A673 (cell line): ENCODE results near the gene JAKMIP1. TPM values are rescaled to one million over a fixed set of nuclear protein-coding genes. Genes with fewer than 3 reads are reported as not detected.

Source experiments
- BruUV-seq: library from RNA; stranded (reverse); fragments of 400-500 nt; replicated peaks from 2 replicates; lab custom pipeline; 2021; lab: Mats Ljungman, UMichigan
- CTCF ChIA-PET: fragments of 300-600 bp; sonication (Branson Sonifier 250); formaldehyde crosslinking; loops from one replicate; lab custom pipeline; 2022; ENCODE audit warnings: antibody characterized with exemption; lab: Charles Lee
- POLR2A ChIA-PET: fragments of 300-600 bp; sonication (Branson Sonifier 250); formaldehyde crosslinking; loops from one replicate; lab custom pipeline; 2022; ENCODE audit warnings: antibody characterized with exemption; ENCODE audit not compliant: low non-redundant PET; lab: Charles Lee
- DNase-seq: peaks from one replicate; pipeline ENCODE4 v3.0.0-alpha.2; 2015; ENCODE audit warnings: low spot score
- H3K27ac ChIP-seq: fragments of 200-600 bp; sonication (generic); 2 replicates; pipeline ENCODE4 v1.5.1; 2016; ENCODE audit warnings: mixed run types, low read depth, mild to moderate bottlenecking, mixed read lengths, antibody characterized with exemption, low read length; ENCODE audit not compliant: poor library complexity, severe bottlenecking
- H3K27me3 ChIP-seq: fragments of 200-600 bp; sonication (generic); replicated peaks from 2 replicates; pipeline ENCODE4 v1.6.1; 2017; ENCODE audit warnings: mixed run types, low read depth, mild to moderate bottlenecking, mixed read lengths, antibody characterized with exemption, low read length; ENCODE audit not compliant: insufficient read depth, poor library complexity
- H3K36me3 ChIP-seq: fragments of 200-600 bp; sonication (generic); 2 replicates; pipeline ENCODE4 v1.6.1; 2016; ENCODE audit warnings: mixed run types, mild to moderate bottlenecking, mixed read lengths, antibody characterized with exemption, low read length; ENCODE audit not compliant: insufficient read depth, poor library complexity, severe bottlenecking
- H3K4me1 ChIP-seq: fragments of 200-600 bp; sonication (generic); 2 replicates; pipeline ENCODE4 v1.6.1; 2017; ENCODE audit warnings: mixed run types, mild to moderate bottlenecking, mixed read lengths, antibody characterized with exemption, low read length; ENCODE audit not compliant: insufficient read depth, poor library complexity, severe bottlenecking
- H3K4me3 ChIP-seq: fragments of 200-600 bp; sonication (generic); 2 replicates; pipeline ENCODE4 v1.5.1; 2016; ENCODE audit warnings: low read depth, mixed run types, mild to moderate bottlenecking, mixed read lengths, low read length; ENCODE audit not compliant: poor library complexity, severe bottlenecking
- H3K9me3 ChIP-seq: fragments of 200-600 bp; sonication (generic); 2 replicates; pipeline ENCODE4 v1.6.1; 2016; ENCODE audit warnings: mixed run types, low read depth, mild to moderate bottlenecking, mixed read lengths, antibody characterized with exemption, low read length; ENCODE audit not compliant: poor library complexity, severe bottlenecking
- EZH2 ChIP-seq: fragments of 200-600 bp; sonication (generic); IDR thresholded peaks from 2 replicates; pipeline ENCODE4 v1.6.1; 2017; ENCODE audit warnings: borderline replicate concordance, low read depth, mild to moderate bottlenecking, mixed read lengths, antibody characterized with exemption, low read length; ENCODE audit not compliant: poor library complexity, severe bottlenecking
- intact Hi-C: fragments of 100-400 bp; cut with micrococcal nuclease; formaldehyde crosslinking; loops from one replicate; pipeline ENCODE4 v1.10.0; 2022; ENCODE audit not compliant: unreplicated experiment
- total RNA-seq: library from RNA; stranded (reverse); gene quantifications from 2 replicates; pipeline ENCODE4 v1.2.3, GENCODE V29; 2021
- TF ChIP-seq, protein P1 (sequence below): fragments of 300-800, 200-600 bp; sonication (generic); conservative IDR thresholded peaks from 2 replicates; pipeline ENCODE4 v1.5.1; 2017; ENCODE audit warnings: low read depth, mild to moderate bottlenecking, antibody characterized with exemption, low read length, moderate library complexity, mixed read lengths

JAKMIP1 gene
- total RNA-seq, 1 experiment from 2014 or later = not detected

GRCh38 chr4:5992828-5993321, 207.5 kb downstream of the JAKMIP1 start:
- Histone ChIP-seq H3K27ac (no peak overlapping the region), H3K4me1 (no peaks in the 10 kb centered on the region), H3K9me3 (no peaks in the 10 kb centered on the region), H3K36me3 (no peaks in the 10 kb centered on the region), H3K4me3 (no peak overlapping the region), H3K27me3 (no peaks in the 10 kb centered on the region)
- POLR2A ChIA-PET = no interaction called here
- BruUV-seq = no TSS peak
- no peak for TF ChIP-seq EZH2
- TF ChIP-seq, protein P1, sequence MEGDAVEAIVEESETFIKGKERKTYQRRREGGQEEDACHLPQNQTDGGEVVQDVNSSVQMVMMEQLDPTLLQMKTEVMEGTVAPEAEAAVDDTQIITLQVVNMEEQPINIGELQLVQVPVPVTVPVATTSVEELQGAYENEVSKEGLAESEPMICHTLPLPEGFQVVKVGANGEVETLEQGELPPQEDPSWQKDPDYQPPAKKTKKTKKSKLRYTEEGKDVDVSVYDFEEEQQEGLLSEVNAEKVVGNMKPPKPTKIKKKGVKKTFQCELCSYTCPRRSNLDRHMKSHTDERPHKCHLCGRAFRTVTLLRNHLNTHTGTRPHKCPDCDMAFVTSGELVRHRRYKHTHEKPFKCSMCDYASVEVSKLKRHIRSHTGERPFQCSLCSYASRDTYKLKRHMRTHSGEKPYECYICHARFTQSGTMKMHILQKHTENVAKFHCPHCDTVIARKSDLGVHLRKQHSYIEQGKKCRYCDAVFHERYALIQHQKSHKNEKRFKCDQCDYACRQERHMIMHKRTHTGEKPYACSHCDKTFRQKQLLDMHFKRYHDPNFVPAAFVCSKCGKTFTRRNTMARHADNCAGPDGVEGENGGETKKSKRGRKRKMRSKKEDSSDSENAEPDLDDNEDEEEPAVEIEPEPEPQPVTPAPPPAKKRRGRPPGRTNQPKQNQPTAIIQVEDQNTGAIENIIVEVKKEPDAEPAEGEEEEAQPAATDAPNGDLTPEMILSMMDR = no peak
- intact Hi-C loops = no loop called here
- DNase-seq = no peak
- CTCF ChIA-PET = no interaction called here

DNA sequence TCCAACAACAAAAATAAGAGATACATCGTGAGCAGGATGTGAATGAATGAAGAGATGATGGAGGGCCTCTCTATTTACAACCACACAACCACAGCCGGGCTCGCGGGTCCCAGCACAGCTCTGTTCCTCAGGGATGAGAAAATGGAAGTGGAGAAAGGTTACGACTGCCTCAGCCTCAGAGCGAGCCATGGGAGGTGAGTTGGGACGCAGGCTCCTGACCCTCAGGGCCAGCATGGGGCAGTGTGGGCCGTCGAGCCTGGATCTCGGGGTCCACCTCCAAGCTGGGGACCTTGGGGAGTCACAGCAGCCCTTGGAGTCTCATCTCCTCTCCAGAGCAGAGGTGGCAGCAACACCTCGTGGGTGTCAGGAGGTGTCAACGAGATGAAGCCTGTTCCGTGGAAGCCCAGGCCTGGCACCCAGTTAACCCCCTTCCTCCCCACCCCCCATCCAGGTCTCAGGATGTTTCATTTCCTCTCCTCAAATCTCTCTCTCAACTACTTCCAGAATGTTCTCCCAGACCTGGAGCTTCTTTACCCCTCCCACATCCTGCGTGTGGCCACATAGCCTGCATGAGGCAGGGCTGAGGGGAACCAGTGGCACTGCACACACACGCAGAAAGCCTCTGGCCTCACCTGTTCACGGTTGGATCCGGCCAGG, 208.1 kb downstream of the JAKMIP1 start:
- POLR2A ChIA-PET = no interaction called here
- intact Hi-C loops = no loop called here
- CTCF ChIA-PET = no interaction called here
- Histone ChIP-seq H3K27me3 (no peaks in the 10 kb centered on the region), H3K36me3 (no peaks in the 10 kb centered on the region), H3K9me3 (no peaks in the 10 kb centered on the region), H3K4me1 (no peaks in the 10 kb centered on the region), H3K4me3 (no peak overlapping the region), H3K27ac (no peak overlapping the region)
- TF ChIP-seq EZH2 = no peak
- TF ChIP-seq, protein P1 = no peak
- BruUV-seq = no TSS peak
- DNase-seq = no peak

DNA sequence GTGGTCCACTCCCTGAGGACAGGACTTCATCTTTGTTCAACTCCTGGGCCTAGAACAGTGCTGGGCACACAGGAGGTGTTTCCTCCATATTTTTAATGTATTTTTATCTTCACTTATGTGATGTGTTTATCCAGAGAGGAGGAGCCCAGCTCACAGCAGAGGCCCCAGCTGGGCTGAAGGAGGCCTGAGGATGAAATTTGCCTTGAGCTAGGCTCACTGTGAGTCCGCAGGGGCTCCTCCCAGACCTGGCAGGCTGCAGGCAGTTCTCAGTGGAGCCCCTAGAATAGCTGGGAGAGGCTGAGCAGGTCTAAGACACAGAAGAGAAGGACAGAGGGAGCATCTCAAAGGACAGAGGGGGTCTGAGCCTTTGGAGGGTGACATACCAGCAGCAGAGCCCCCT, 208.9 kb downstream of the JAKMIP1 start:
- H3K27ac ChIP-seq = no peak overlapping the region
- TF ChIP-seq EZH2 = no peak
- TF ChIP-seq, protein P1 = no peak
- no TSS peak for BruUV-seq
- POLR2A ChIA-PET = no interaction called here
- no peaks in the 10 kb centered on the region for H3K36me3 ChIP-seq
- CTCF ChIA-PET = no interaction called here
- H3K4me3 ChIP-seq = no peak overlapping the region
- no peaks in the 10 kb centered on the region for H3K9me3 ChIP-seq
- no peaks in the 10 kb centered on the region for H3K4me1 ChIP-seq
- H3K27me3 ChIP-seq = no peaks in the 10 kb centered on the region
- intact Hi-C loops = no loop called here
- no peak for DNase-seq
